Fibroblast of lung (primary cell): ENCODE results near the gene GFER. TPM values are rescaled to one million over a fixed set of nuclear protein-coding genes. Genes with fewer than 3 reads are reported as not detected.

ENCODE experiments used
- DNase-seq, 2 donors: peaks; one replicate each; pipeline versions ENCODE4 v3.0.0 to v3.0.0-alpha.2; 2010; ENCODE audit warnings: low read depth in 2 of 2
- H2AFZ ChIP-seq: 2 replicates; pipeline ENCODE4 v1.5.1; 2012; ENCODE audit warnings: low read length, control low read depth, inconsistent platforms
- H3K27ac ChIP-seq: 2 replicates; pipeline ENCODE4 v1.5.1; 2011; ENCODE audit warnings: low read length, control low read depth; ENCODE audit not compliant: insufficient read depth
- H3K27me3 ChIP-seq: 2 replicates; pipeline ENCODE4 v1.5.1; 2011; ENCODE audit warnings: mild to moderate bottlenecking, low read length; ENCODE audit not compliant: control insufficient read depth, insufficient read depth
- H3K36me3 ChIP-seq: 2 replicates; pipeline ENCODE4 v1.5.1; 2011; ENCODE audit warnings: low read length; ENCODE audit not compliant: control insufficient read depth, insufficient read depth
- H3K4me1 ChIP-seq: 2 replicates; pipeline ENCODE4 v1.5.1; 2011; ENCODE audit warnings: low read length; ENCODE audit not compliant: control insufficient read depth, insufficient read depth; ENCODE audit errors: extremely low read depth
- H3K4me2 ChIP-seq: 2 replicates; pipeline ENCODE4 v1.5.1; 2011; ENCODE audit warnings: low read length, control low read depth; ENCODE audit not compliant: insufficient read depth; ENCODE audit errors: extremely low read depth
- H3K4me3 ChIP-seq, 4 experiments: fragments of 200-600 bp in 1 of 4; sonication (generic) in 1 of 4; replicated peaks in 1 of 4; 2 replicates each; pipeline ENCODE4 v1.5.1; 2011 to 2016; ENCODE audit warnings: low read length in 4 of 4, low read depth in 3 of 4, mild to moderate bottlenecking in 3 of 4, control low read depth in 2 of 4, inconsistent platforms in 1 of 4, mixed read lengths in 1 of 4; ENCODE audit not compliant: insufficient read depth in 1 of 4; ENCODE audit errors: control extremely low read depth in 1 of 4
- H3K79me2 ChIP-seq: 2 replicates; pipeline ENCODE4 v1.5.1; 2012; ENCODE audit warnings: mild to moderate bottlenecking, low read length, inconsistent platforms; ENCODE audit not compliant: control insufficient read depth, insufficient read depth
- H3K9ac ChIP-seq: 2 replicates; pipeline ENCODE4 v1.5.1; 2011; ENCODE audit warnings: mild to moderate bottlenecking, low read length, control low read depth; ENCODE audit not compliant: insufficient read depth
- H3K9me3 ChIP-seq: 2 replicates; pipeline ENCODE4 v1.5.1; 2012; ENCODE audit warnings: low read depth, low read length; ENCODE audit not compliant: control insufficient read depth, insufficient read depth
- H4K20me1 ChIP-seq: 2 replicates; pipeline ENCODE4 v1.5.1; 2011; ENCODE audit warnings: low read length; ENCODE audit not compliant: control insufficient read depth, insufficient read depth; ENCODE audit errors: extremely low read depth
- CTCF ChIP-seq, 2 donors: IDR thresholded peaks in 1 of 2; conservative IDR thresholded peaks in 1 of 2; 1 replicate in 1 of 2; 2 replicates in 1 of 2; pipeline ENCODE4 v1.5.1; 2011 to 2012; ENCODE audit warnings: low read length in 2 of 2, control low read depth in 1 of 2, inconsistent platforms in 1 of 2, low read depth in 1 of 2, mild to moderate bottlenecking in 1 of 2
- EZH2 ChIP-seq: IDR thresholded peaks from 2 replicates; pipeline ENCODE4 v1.5.1; 2012; ENCODE audit warnings: low read length, control low read depth, mild to moderate bottlenecking; ENCODE audit errors: missing control alignments
- polyA plus RNA-seq, 2 donors: library from polyadenylated mRNA; depleted of rRNA in 1 of 2; stranded (reverse) in 1 of 2; unstranded in 1 of 2; fragments of >200 nt; gene quantifications; 2 replicates each; pipeline ENCODE4 v1.2.1, GENCODE V29; 2011 to 2012; ENCODE audit warnings: missing spikeins in 1 of 2
- total RNA-seq: library from RNA; depleted of rRNA; stranded (reverse); fragments of >200 nt; gene quantifications from 2 replicates; pipeline ENCODE4 v1.2.1, GENCODE V29; 2014

The GFER gene
- total and polyA plus RNA-seq, 2 donors (not counting 1 experiment from before 2014, with no cell fraction given), result 7.5 to 13.2 TPM

- DNase-seq, result no peak
- peak overlapping the region in 3 of 4 experiments; percentile 73 to 80 (median 74) for H3K4me3 ChIP-seq
- H3K4me1 ChIP-seq, result peaks cover 11% of the 10 kb centered on the region
- peaks cover 11% of the 10 kb centered on the region for H3K79me2 ChIP-seq
- peaks cover 21% of the 10 kb centered on the region for H3K27me3 ChIP-seq
- peaks cover 14% of the 10 kb centered on the region for H3K36me3 ChIP-seq
- H2AFZ ChIP-seq, result no peak overlapping the region
- H3K9ac ChIP-seq, result no peak overlapping the region
- peak overlapping the region; percentile 100 for H3K4me2 ChIP-seq
- H4K20me1 ChIP-seq, result no peaks in the 10 kb centered on the region
- H3K9me3 ChIP-seq, result no peaks in the 10 kb centered on the region
- no peak overlapping the region for H3K27ac ChIP-seq
- TF ChIP-seq EZH2, result no peak
- TF ChIP-seq CTCF (conservative IDR thresholded peaks at IDR 0.05 in 1 of 2, IDR thresholded peaks at IDR 0.05 in 1 of 2; ENCODE audit: low read depth in 1 of 2, low read length in 2 of 2), result no peak
Observed at GRCh38 chr16:1985466-1986150, 1.6 kb downstream of the GFER start.

- no peaks in the 10 kb centered on the region for H3K9me3 ChIP-seq
- DNase-seq, result no peak
Observed at GRCh38 chr16:1987198-1987597, 3.2 kb downstream of the GFER start.

More at GRCh38 chr16:1987198-1987597, 3.2 kb downstream of the GFER start:
- Histone ChIP-seq H3K9ac (no peak overlapping the region), H3K79me2 (peaks cover 11% of the 10 kb centered on the region), H3K27me3 (peaks cover 21% of the 10 kb centered on the region), H2AFZ (no peak overlapping the region), H3K4me1 (peaks cover 14% of the 10 kb centered on the region), H3K36me3 (peaks cover 14% of the 10 kb centered on the region), H4K20me1 (no peaks in the 10 kb centered on the region), H3K4me3 (no peak overlapping the region), H3K27ac (no peak overlapping the region), H3K4me2 (no peak overlapping the region)
- TF ChIP-seq EZH2 (no peak), CTCF (conservative IDR thresholded peaks at IDR 0.05 in 1 of 2, IDR thresholded peaks at IDR 0.05 in 1 of 2; ENCODE audit: low read depth in 1 of 2, low read length in 2 of 2) (no peak)
